K562 (cell line): ENCODE results near the gene LRRC25. TPM values are rescaled to one million over a fixed set of nuclear protein-coding genes. Genes with fewer than 3 reads are reported as not detected.

Source experiments
- BDP1 ChIP-seq: IDR thresholded peaks from 3 replicates; pipeline ENCODE4 v1.6.1; 2011; ENCODE audit not compliant: insufficient read length, insufficient read depth
- CBX1 ChIP-seq: sonication (generic); IDR thresholded peaks from 2 replicates; pipeline ENCODE4 v1.6.1; 2016; ENCODE audit warnings: antibody characterized with exemption, low read depth, mild to moderate bottlenecking
- COPS2 ChIP-seq: fragments of 450-650 bp; conservative IDR thresholded peaks from 2 replicates; pipeline ENCODE4 v1.6.1; 2016; ENCODE audit warnings: mild to moderate bottlenecking, moderate library complexity
- DIDO1 ChIP-seq: fragments of 450-650 bp; IDR thresholded peaks from 2 replicates; pipeline ENCODE4 v1.6.1; 2016; ENCODE audit warnings: low read depth, missing biosample characterization, missing genetic modification characterization
- EGR1 ChIP-seq: fragments of 450-650 bp; conservative IDR thresholded peaks from 2 replicates; pipeline ENCODE4 v1.6.1; 2017; ENCODE audit warnings: mild to moderate bottlenecking
- HNRNPL ChIP-seq: fragments of 200-400 bp; formaldehyde crosslinking; IDR thresholded peaks from 2 replicates; pipeline ENCODE4 v1.6.1; 2017; ENCODE audit warnings: low read depth, mild to moderate bottlenecking, low read length
- IFI16 ChIP-seq: fragments of 250-450 bp; sonication (Bioruptor Pico); IDR thresholded peaks from 2 replicates; pipeline ENCODE4 v2.1.2; 2022; ENCODE audit warnings: mild to moderate bottlenecking, inconsistent platforms
- MYBL2 ChIP-seq, 2 experiments: fragments of 450-650 bp in 1 of 2; sonication (generic) in 1 of 2; formaldehyde crosslinking in 1 of 2; IDR thresholded peaks; 2 replicates each; pipeline versions ENCODE4 v1.6.1 to v1.8.1; 2017 to 2022; ENCODE audit warnings: borderline replicate concordance in 1 of 2, inconsistent platforms in 1 of 2, low read depth in 1 of 2, mild to moderate bottlenecking in 1 of 2, missing genetic modification reagents in 1 of 2, moderate library complexity in 1 of 2
- NFXL1 ChIP-seq: fragments of 450-650 bp; formaldehyde crosslinking; IDR thresholded peaks from 2 replicates; pipeline ENCODE4 v1.4.0; 2021; ENCODE audit warnings: mild to moderate bottlenecking
- NR2F6 ChIP-seq: fragments of 450-650 bp; formaldehyde crosslinking; IDR thresholded peaks from 2 replicates; pipeline ENCODE4 v1.4.0; 2020; ENCODE audit warnings: mild to moderate bottlenecking
- OTX1 ChIP-seq: fragments of 450-650 bp; formaldehyde crosslinking; IDR thresholded peaks from 2 replicates; pipeline ENCODE4 v1.4.0; 2022; ENCODE audit warnings: mild to moderate bottlenecking
- POLR2G ChIP-seq: fragments of 200-400 bp; formaldehyde crosslinking; IDR thresholded peaks from 2 replicates; pipeline ENCODE4 v1.6.1; 2017; ENCODE audit warnings: low read depth, mild to moderate bottlenecking, antibody characterized with exemption, low read length, moderate library complexity
- RBFOX2 ChIP-seq: fragments of 200-400 bp; formaldehyde crosslinking; IDR thresholded peaks from 2 replicates; pipeline ENCODE4 v1.6.1; 2017; ENCODE audit warnings: low read depth, mild to moderate bottlenecking, low read length, moderate library complexity
- REST ChIP-seq, 2 experiments: fragments of 450-650 bp; formaldehyde crosslinking in 1 of 2; IDR thresholded peaks; 2 replicates each; pipeline versions ENCODE4 v1.4.0 to v1.6.1; 2014 to 2020; ENCODE audit warnings: mild to moderate bottlenecking in 2 of 2, borderline replicate concordance in 1 of 2, low read depth in 1 of 2
- SAFB2 ChIP-seq: fragments of 200-400 bp; formaldehyde crosslinking; IDR thresholded peaks from 2 replicates; pipeline ENCODE4 v1.6.1; 2018; ENCODE audit warnings: borderline replicate concordance, low read length, low read depth, moderate library complexity; ENCODE audit not compliant: severe bottlenecking
- TAF15 ChIP-seq: fragments of 200-400 bp; formaldehyde crosslinking; IDR thresholded peaks from 2 replicates; pipeline ENCODE4 v1.6.1; 2017; ENCODE audit warnings: mild to moderate bottlenecking, low read depth, low read length, moderate library complexity
- ZNF274 ChIP-seq: IDR thresholded peaks from 2 replicates; pipeline ENCODE4 v1.6.1; 2011; ENCODE audit warnings: low read depth, mild to moderate bottlenecking, low read length, moderate library complexity, borderline replicate concordance
- ZNF512 ChIP-seq: IDR thresholded peaks from 2 replicates; pipeline ENCODE4 v1.6.1; 2016; ENCODE audit warnings: missing genetic modification characterization, missing compliant biosample characterization
- polyA plus RNA-seq, 8 experiments: library from polyadenylated mRNA; depleted of rRNA in 4 of 8; stranded (reverse) in 5 of 8; unstranded in 3 of 8; fragments of >200 nt; fragmentation: Nextera tagmentation in 2 of 8; fragmentation: Illumina TruSeq in 1 of 8; extraction: Ambion mirVana in 2 of 8; extraction: Trizol in 1 of 8; gene quantifications; 2 replicates each; pipeline versions ENCODE4 v1.2.1 to v1.2.3, GENCODE V29; 2011 to 2014; ENCODE audit warnings: inconsistent platforms in 1 of 8, missing spikeins in 1 of 8
- total RNA-seq, 7 experiments: library from RNA; depleted of rRNA in 6 of 7; stranded (reverse); fragments of >200 nt in 6 of 7; fragmentation: Illumina TruSeq in 2 of 7; extraction: Trizol in 2 of 7; gene quantifications; 2 replicates each; pipeline versions ENCODE4 v1.2.1 to v1.2.3, GENCODE V29; 2011 to 2021; ENCODE audit warnings: low replicate concordance in 1 of 7

Gene LRRC25
- total and polyA plus RNA-seq, 9 of the 15 experiments (the other 6 are each of a cell fraction or from before 2014, with no cell fraction given) = 0.07 to 0.36 (median 0.10) TPM; not detected in 3

DNA sequence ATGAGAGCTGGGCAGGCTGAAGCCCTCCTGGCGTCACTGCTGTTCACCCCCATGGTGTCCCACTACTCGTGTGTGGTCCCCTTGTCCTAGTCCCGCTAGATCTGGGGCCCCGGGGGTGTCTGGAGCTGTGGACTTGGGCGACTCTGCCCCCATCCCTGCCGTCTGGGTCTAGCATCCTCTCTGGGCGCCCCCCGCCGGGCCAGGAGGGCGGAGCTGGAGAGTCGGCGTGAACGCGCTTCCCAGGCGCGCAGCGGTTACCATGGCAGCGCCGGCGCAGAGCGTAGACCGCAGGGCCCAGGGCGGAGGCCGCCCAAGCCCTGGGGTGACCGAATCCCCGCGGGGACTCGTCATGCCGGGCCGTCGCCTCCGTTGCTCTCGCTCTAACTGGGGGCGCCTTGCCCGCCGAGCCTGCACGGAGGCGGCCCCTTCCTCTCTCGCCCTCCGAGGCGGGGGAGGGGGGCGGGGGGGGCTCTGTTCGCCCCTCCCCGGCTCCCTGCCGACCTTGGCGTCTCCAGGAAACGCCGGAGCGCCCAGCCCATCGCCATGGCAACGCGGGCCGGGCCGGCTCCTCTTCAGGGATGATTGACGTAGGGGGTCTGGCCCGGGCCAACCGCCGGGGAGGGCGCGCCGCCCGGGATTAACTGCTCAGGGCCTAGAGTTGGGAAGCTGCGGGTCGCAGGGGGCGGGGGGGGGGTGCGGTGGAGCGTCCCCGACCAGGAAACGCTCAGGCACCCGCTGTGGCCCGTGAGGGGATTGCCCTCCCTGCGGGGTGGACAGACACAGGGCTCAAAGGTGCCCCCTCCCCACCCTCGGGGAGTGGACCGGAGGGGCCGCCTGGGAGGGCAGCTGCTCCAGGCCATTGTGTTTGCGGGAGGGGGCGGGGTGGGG lies 31.6 kb upstream of the LRRC25 start (continued):
- TF ChIP-seq REST (IDR thresholded peaks at IDR 0.05; ENCODE audit: borderline replicate concordance) (peak; percentile 7; the same call in 1 of the 2 replicates), REST (CRISPR knock-in tag; IDR thresholded peaks at IDR 0.05; ENCODE audit: low read depth) (0 out of 2 replicates have a peak, but pooled peaks have one; percentile 59), MYBL2 (IDR thresholded peaks at IDR 0.05; ENCODE audit: low read depth) (no peak), MYBL2 (CRISPR knock-in tag; IDR thresholded peaks at IDR 0.05; ENCODE audit: borderline replicate concordance) (no peak), ZNF274 (no peak), COPS2 (no peak), HNRNPL (peak; percentile 64), IFI16 (CRISPR knock-in tag) (no peak), POLR2G (peak; percentile 57), CBX1 (no peak), OTX1 (no peak), ZNF512 (tag) (no peak), TAF15 (no peak), NFXL1 (CRISPR knock-in tag) (no peak), BDP1 (no peak), SAFB2 (no peak), NR2F6 (no peak), EGR1 (peak; percentile 68), RBFOX2 (peak; percentile 50; the same call in 1 of the 2 replicates), DIDO1 (tag) (no peak)
